Measurements from ENCODE around the gene ITM2B. TPM values are rescaled to one million over a fixed set of nuclear protein-coding genes. Genes with fewer than 3 reads are reported as not detected.

Gene ITM2B
- total RNA-seq, 1 experiment from 2014 or later, result 62.6 TPM

DNA sequence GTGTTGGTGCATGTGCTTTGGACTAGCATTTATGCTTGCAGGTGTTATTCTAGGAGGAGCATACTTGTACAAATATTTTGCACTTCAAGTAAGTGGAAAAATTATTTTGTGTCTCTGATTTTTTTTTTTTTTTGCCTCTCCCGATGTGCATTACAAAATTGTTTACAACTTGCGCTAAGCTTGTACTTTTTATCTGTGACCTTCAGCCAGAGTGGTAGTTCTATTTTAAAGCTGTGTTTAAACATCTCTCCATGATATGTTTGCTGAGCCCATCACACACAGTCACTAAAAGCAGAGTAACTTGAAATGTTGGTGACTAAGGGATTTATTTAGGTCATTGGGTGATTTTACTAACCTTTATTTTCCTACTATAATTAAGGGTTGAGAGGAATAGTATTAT is 20.8 kb downstream of the ITM2B start:
- in situ Hi-C loops (cut with HindIII; ENCODE audit: low sequenced_read_pairs), result no loop called here
- no peak for DNase-seq (ENCODE audit: low spot score)

GRCh38 chr13:48255090-48255489 is 22.1 kb downstream of the ITM2B start:
- no peak for DNase-seq (ENCODE audit: low spot score)
- in situ Hi-C loops (cut with HindIII; ENCODE audit: low sequenced_read_pairs), result no loop called here

DNA sequence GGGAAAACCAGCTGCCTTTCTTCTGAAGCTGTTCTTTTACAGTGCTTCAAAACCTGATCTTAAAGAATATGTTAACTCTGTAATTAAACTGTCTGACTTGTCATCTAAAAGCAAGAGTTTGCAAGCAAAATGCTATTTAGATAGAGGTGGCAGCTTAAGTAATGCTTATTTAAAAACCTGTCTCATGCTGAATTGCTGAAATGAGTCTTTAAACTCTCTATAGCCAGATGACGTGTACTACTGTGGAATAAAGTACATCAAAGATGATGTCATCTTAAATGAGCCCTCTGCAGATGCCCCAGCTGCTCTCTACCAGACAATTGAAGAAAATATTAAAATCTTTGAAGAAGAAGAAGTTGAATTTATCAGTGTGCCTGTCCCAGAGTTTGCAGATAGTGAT is 22.9 kb downstream of the ITM2B start:
- in situ Hi-C loops (cut with HindIII; ENCODE audit: low sequenced_read_pairs), result no loop called here
- DNase-seq (ENCODE audit: low spot score), result no peak

- DNase-seq (ENCODE audit: low spot score), result no peak
- in situ Hi-C loops (cut with HindIII; ENCODE audit: low sequenced_read_pairs), result no loop called here
Measured at GRCh38 chr13:48258002-48258401, 25.0 kb downstream of the ITM2B start.

- no peak for DNase-seq (ENCODE audit: low spot score)
- in situ Hi-C loops (cut with HindIII; ENCODE audit: low sequenced_read_pairs), result no loop called here
Measured at GRCh38 chr13:48258430-48258829, 25.4 kb downstream of the ITM2B start.

DNA sequence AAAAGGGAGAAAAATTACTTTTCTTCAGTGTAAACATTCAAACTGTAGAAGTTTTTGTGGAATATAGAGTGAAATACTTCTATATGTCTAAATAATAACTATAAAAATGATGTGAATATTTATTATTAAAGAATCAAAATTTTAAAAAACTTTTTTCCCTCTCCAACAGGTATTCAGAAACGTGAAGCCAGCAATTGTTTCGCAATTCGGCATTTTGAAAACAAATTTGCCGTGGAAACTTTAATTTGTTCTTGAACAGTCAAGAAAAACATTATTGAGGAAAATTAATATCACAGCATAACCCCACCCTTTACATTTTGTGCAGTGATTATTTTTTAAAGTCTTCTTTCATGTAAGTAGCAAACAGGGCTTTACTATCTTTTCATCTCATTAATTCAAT is 28.0 kb downstream of the ITM2B start:
- DNase-seq (ENCODE audit: low spot score), result no peak
- in situ Hi-C loops (cut with HindIII; ENCODE audit: low sequenced_read_pairs), result no loop called here

- in situ Hi-C loops (cut with HindIII; ENCODE audit: low sequenced_read_pairs), result no loop called here
- no peak for DNase-seq (ENCODE audit: low spot score)
Measured at GRCh38 chr13:48263196-48263595, 30.2 kb downstream of the ITM2B start.

DNA sequence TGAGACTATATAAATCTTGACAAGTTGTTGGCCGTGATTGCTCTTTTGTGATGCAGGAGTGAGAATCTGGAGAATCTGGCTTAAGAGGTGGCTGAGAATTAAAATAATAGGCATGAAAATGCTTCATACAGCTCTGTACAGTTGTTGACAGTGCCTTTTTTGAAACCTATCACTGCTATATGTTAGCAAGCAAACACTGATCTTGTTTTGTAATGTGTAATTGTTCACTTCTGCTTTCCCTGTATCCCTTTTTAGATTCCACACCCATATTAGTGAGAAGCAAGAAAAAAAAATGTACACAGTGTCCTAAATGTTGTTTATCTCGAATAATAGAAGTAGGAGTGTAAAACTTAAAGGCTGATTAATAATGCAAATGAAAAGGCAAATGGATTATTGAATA is 31.1 kb downstream of the ITM2B start:
- DNase-seq (ENCODE audit: low spot score), result no peak
- in situ Hi-C loops (cut with HindIII; ENCODE audit: low sequenced_read_pairs), result no loop called here

DNA sequence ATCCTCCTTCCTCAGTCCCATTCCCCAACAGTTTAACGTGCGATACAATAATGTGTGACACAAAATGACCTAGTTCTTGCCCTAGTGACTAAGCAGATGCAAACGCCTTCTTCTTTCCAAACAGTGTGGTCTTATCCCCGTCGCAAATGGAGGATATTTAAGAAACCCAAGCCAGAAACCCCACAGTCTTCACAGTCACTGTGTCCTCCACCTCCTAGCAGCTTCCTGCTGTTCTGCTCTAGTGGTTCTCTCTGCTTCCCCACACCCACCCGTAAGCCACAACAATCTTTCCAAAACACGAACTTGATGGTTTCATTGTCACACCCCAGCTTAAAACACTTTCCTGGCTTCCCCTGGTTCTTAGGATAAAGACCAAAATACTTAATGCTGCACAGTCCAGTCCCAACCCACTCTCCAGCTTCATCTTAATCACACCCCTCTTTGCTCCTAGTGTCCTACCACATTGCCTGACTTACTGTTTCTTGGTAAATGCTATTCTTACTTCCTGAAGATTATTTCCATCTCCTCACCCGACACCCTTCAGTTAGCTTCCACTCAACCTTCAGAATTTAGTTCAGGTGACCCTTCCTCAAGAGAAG is 32.3 kb downstream of the ITM2B start:
- no peak for DNase-seq (ENCODE audit: low spot score)
- in situ Hi-C loops (cut with HindIII; ENCODE audit: low sequenced_read_pairs), result no loop called here

- in situ Hi-C loops (cut with HindIII; ENCODE audit: low sequenced_read_pairs), result no loop called here
- no peak for DNase-seq (ENCODE audit: low spot score)
Measured at GRCh38 chr13:48266150-48266549, 33.1 kb downstream of the ITM2B start.

DNA sequence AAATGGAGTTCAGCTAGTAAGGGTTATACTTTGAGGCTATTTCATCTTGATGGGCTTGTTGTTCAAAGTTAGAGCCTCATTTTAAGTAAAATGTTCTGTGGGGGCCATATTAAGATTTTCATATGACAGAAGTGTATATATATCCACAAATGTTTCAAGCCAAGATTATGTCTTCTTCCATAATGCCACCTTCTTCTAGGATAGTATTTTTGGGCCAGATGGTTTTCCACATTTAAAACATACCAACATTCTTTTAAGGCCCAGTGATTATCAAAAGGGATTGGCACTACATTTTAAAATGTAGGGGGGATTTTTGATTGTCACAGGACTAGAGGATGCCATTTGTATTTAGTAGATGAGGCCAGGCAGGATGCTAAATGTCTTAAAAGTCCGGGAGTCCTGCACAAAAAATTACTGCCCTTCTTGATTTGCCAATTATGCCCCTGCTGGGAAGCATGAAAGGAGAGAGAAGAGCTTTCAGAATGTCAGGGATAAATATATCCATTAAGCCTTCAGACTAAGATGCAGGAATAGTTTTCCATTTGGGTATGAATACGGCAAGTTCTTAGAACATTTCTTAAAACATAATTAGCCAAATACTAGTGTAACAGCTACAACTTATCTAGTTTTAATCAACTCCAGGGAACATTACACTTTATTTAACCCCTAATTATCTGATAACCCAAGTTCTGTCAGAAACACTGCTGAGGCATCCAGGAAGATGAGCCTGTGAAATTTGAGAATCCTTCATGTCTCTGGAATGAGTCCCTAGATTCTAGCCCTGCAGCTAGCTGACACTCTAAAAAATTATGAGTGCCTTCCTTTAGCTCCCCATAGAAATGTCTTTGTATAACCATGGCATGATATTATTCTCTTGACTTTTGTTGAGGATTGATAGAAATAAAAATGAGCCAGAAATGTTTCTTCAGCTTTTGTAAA is 34.0 kb downstream of the ITM2B start:
- in situ Hi-C loops (cut with HindIII; ENCODE audit: low sequenced_read_pairs), result no loop called here
- no peak for DNase-seq (ENCODE audit: low spot score)

DNA sequence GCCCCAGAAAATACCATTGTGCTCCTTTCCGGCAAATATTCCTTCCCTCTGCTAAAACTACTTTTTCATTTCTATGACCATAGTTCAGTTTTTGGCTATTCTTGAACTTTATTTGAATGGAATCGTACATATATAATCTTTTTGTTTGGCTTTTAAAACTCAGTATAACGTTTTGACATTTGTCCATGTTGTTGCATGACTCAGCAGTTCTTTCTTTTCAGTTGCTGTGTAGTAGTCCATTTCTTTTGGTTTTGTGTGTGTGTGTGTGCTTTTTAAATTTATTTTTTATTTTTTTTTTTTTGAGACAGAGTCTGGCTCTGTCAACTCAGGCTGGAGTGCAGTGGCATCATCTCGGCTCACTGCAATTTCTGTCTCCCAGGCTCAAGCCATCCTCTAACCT is 35.0 kb downstream of the ITM2B start:
- in situ Hi-C loops (cut with HindIII; ENCODE audit: low sequenced_read_pairs), result no loop called here
- DNase-seq (ENCODE audit: low spot score), result no peak

DNA sequence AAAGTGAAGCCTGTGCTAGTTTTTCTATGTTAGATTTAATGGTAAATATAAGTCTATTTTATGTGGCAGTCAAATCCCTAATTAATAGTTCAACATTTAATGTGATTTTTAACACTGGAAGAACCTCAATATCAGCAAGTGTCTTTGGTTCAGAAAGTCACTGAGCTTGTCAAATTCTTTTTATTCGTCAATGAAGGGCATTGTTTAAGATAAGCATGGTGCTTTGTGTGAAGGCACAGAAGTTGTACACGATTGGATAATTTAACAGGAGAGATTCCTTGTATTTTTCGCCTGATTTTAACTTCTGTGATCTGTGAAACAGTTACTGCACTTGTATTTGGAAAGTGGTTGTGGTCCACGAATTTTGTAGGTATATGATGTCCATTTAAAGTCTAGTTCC is 40.3 kb downstream of the ITM2B start:
- in situ Hi-C loops (cut with HindIII; ENCODE audit: low sequenced_read_pairs), result no loop called here
- no peak for DNase-seq (ENCODE audit: low spot score)

DNA sequence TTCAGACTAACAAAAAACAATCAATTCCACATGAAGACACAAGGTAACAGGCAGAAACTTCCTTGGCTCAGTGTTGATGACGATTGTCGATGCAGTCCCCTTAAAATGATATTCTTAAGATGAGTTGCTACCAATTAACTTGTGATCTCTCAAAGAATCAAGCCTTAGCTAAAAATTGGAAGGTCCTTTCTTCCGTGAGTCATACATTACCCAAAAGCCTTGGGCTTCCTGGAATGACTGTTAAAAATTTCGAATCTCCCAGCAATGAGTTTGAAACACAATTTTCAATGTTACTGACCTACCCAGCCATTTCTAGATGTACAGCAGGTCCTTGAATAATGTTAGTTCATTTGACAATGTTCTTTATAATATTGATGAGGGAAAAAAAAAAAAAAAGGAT is 42.5 kb downstream of the ITM2B start:
- in situ Hi-C loops (cut with HindIII; ENCODE audit: low sequenced_read_pairs), result no loop called here

GRCh38 chr13:48278806-48279205 is 45.8 kb downstream of the ITM2B start:
- in situ Hi-C loops (cut with HindIII; ENCODE audit: low sequenced_read_pairs), result no loop called here
- DNase-seq (ENCODE audit: low spot score), result no peak

More for the DNA sequence above, 42.5 kb downstream of the ITM2B start:
- no peak for DNase-seq (ENCODE audit: low spot score)

DNA sequence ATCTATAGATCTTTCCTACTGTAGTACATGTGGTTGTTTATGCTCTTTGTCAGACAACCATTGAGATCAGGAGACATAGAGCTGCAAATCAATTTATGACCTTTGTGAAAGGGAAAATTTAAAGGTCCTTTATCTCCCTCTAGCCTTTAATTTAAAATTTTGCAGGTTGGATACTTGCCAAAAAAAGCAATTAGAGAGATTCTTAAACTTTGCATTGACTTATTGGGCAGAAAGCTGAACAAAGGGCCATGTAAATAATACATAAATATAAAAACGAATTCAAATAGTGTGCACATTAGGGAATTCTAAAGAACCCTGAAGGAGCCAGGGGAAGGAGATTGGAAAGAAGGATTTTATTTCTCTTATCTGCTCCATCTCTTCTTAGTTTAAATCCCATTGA is 48.5 kb downstream of the ITM2B start:
- DNase-seq (ENCODE audit: low spot score), result no peak
- in situ Hi-C loops (cut with HindIII; ENCODE audit: low sequenced_read_pairs), result no loop called here

GRCh38 chr13:48291730-48292129 is 58.7 kb downstream of the ITM2B start:
- in situ Hi-C loops (cut with HindIII; ENCODE audit: low sequenced_read_pairs), result no loop called here
- DNase-seq (ENCODE audit: low spot score), result no peak

DNA sequence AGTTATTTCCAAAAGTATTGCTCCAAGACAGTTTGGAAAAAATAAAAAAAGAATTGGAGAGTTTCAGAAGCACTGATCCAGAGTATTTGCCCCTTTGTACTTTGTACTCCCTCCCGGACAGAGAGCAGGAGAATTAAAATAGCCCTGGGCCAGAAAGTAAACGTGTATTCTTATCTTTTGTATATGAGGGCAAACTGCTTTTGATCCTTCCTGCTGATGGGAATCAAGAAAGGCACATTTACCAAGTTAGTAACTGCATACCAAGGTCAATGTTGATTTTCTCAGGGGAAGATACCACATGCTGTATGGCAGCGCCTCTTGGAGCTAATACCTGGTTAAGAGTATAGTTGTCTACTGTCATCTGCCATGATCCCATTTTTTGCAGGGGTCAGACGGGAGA is 59.6 kb downstream of the ITM2B start:
- in situ Hi-C loops (cut with HindIII; ENCODE audit: low sequenced_read_pairs), result no loop called here
- DNase-seq (ENCODE audit: low spot score), result no peak

GRCh38 chr13:48294653-48295052 is 61.6 kb downstream of the ITM2B start:
- DNase-seq (ENCODE audit: low spot score), result no peak
- in situ Hi-C loops (cut with HindIII; ENCODE audit: low sequenced_read_pairs), result no loop called here

GRCh38 chr13:48295271-48295670 is 62.3 kb downstream of the ITM2B start:
- no peak for DNase-seq (ENCODE audit: low spot score)
- in situ Hi-C loops (cut with HindIII; ENCODE audit: low sequenced_read_pairs), result no loop called here

DNA sequence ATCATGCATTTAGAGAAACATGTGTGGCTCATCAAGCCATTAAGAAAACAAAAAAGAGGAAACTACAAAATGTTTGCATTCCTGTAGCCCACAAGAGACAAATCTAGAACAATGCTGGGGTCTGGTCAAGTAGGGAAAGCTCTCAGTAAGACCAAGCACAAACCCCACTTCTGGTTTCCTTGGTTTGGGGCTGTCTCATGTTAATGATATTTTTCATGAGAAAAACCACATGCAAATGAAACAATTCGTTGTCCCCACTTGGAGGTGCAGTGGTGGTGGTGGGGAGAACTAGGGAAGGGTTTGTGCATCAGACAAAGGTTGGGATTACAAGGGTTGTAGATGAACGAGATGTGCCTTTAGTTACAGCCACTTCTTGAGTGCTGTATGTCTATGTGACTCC is 63.5 kb downstream of the ITM2B start:
- in situ Hi-C loops (cut with HindIII; ENCODE audit: low sequenced_read_pairs), result no loop called here
- no peak for DNase-seq (ENCODE audit: low spot score)

All from G401 (cell line).